Right lobe of liver (tissue), 6 donors: ENCODE results near the gene STK24. TPM values are rescaled to one million over a fixed set of nuclear protein-coding genes. Genes with fewer than 3 reads are reported as not detected.

ENCODE experiments used
- ATAC-seq, 4 donors: fragments of 200-7000 bp; cut with Tn5 transposase; one replicate each; pipeline ENCODE4 v1.9.1; 2020; ENCODE audit warnings: mild to moderate bottlenecking in 4 of 4, moderate library complexity in 4 of 4
- DNase-seq, 3 donors: peaks; one replicate each; pipeline ENCODE4 v3.0.0-alpha.2; 2020
- H3K27ac ChIP-seq, 3 donors: fragments of 200-600 bp; one replicate each; pipeline ENCODE4 v1.8.0; 2022
- H3K27me3 ChIP-seq, 2 donors: fragments of 200-600 bp; one replicate each; pipeline ENCODE4 v1.8.0; 2022
- H3K36me3 ChIP-seq, 4 donors: fragments of 200-600 bp; sonication (generic) in 1 of 4; one replicate each; pipeline versions ENCODE4 v1.5.1 to v1.8.0; 2017 to 2022; ENCODE audit warnings: control low read depth in 1 of 4
- H3K4me1 ChIP-seq, 4 donors: fragments of 200-600 bp; sonication (generic) in 1 of 4; one replicate each; pipeline versions ENCODE4 v1.5.1 to v1.8.0; 2017 to 2022; ENCODE audit warnings: control low read depth in 1 of 4
- H3K4me3 ChIP-seq, 3 donors: fragments of 200-600 bp; one replicate each; pipeline ENCODE4 v1.8.0; 2022
- H3K9me3 ChIP-seq, 4 donors: fragments of 200-600 bp; sonication (generic) in 1 of 4; one replicate each; pipeline versions ENCODE4 v1.5.1 to v1.8.0; 2017 to 2022; ENCODE audit warnings: control low read depth in 1 of 4
- POLR2A ChIP-seq: fragments of 450-650 bp; IDR thresholded peaks from one replicate; pipeline ENCODE4 v1.6.1; 2017; ENCODE audit warnings: antibody characterized with exemption, mild to moderate bottlenecking
- WGBS: methylation state at CpG from one replicate; pipeline ENCODE4 v1.1.6; 2018; ENCODE audit warnings: low coverage, low lambda C conversion rate; ENCODE audit not compliant: insufficient coverage; ENCODE audit errors: missing lambda C conversion rate; 5-methylcytosine and 5-hydroxymethylcytosine counted together
- intact Hi-C, 2 donors: fragments of 100-400 bp; cut with DNase I; formaldehyde crosslinking; loops; one replicate each; pipeline versions ENCODE4 v1.11.2 to v1.14.1; 2022
- total RNA-seq, 6 experiments: library from RNA; depleted of rRNA in 2 of 6; stranded (reverse); fragments of >200 nt in 2 of 6; fragmentation: NEBNext Ultra II Directional in 3 of 6; extraction: Animal tissue kit (Norgen Biotek cat#: 25700) in 3 of 6; gene quantifications; one replicate each; pipeline versions ENCODE4 v1.1.0 to v1.2.4, GENCODE V29; 2016 to 2023
- TF ChIP-seq, protein P1 (sequence below), 4 donors: fragments of 200-600 bp in 3 of 4; fragments of 450-650 bp in 1 of 4; IDR thresholded peaks; one replicate each; pipeline versions ENCODE4 v1.5.1 to v1.8.0; 2016 to 2022; ENCODE audit warnings: antibody characterized with exemption in 4 of 4, mild to moderate bottlenecking in 2 of 4
- donor health status: DM: no; HTN: yes; CAD: no.
- donor health status: DM: no; HTN: no; CAD: no.
- donor health status: DM: no; HTN: no; CAD: no.
- donor health status: DM: no; HTN: yes; CAD: no.
- donor health status: DM: no; HTN: yes; CAD: no.

The STK24 gene
- total RNA-seq, 6 experiments from 2014 or later, result 14.8 to 40.8 (median 28.6) TPM

DNA sequence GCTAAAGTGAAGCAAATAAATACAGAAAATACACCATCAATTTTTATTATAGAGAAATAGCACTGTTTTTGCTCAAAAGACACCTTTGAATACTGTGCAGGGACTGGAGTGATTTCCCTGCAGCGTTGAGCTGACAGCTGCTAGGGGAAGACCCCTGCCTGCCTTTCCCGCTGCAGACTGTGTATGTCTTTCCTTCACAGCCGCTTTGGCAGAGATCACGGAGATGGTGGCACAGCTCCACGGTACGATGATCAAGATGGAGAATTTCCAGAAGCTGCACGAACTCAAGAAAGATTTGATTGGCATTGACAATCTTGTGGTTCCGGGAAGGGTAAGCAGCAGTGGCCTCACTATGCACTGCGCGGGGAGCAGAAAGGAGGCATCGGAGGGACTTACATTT lies 141.5 kb downstream of the STK24 start:
- no peak overlapping the region for H3K4me3 ChIP-seq
- no peak overlapping the region for H3K27ac ChIP-seq
- H3K36me3 ChIP-seq, result peaks cover 0 to 22% (median 10%) of the 10 kb centered on the region in 4 donors
- TF ChIP-seq, protein P1, sequence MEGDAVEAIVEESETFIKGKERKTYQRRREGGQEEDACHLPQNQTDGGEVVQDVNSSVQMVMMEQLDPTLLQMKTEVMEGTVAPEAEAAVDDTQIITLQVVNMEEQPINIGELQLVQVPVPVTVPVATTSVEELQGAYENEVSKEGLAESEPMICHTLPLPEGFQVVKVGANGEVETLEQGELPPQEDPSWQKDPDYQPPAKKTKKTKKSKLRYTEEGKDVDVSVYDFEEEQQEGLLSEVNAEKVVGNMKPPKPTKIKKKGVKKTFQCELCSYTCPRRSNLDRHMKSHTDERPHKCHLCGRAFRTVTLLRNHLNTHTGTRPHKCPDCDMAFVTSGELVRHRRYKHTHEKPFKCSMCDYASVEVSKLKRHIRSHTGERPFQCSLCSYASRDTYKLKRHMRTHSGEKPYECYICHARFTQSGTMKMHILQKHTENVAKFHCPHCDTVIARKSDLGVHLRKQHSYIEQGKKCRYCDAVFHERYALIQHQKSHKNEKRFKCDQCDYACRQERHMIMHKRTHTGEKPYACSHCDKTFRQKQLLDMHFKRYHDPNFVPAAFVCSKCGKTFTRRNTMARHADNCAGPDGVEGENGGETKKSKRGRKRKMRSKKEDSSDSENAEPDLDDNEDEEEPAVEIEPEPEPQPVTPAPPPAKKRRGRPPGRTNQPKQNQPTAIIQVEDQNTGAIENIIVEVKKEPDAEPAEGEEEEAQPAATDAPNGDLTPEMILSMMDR (IDR thresholded peaks at IDR 0.05), result no peak
- TF ChIP-seq POLR2A, result no peak
- intact Hi-C loops, result no loop called here
- no peaks in the 10 kb centered on the region for H3K4me1 ChIP-seq
- 95% methylated on average over 10 of the region's 11 CpGs for WGBS
- no peaks in the 10 kb centered on the region for H3K9me3 ChIP-seq
- H3K27me3 ChIP-seq, result no peaks in the 10 kb centered on the region
- no peak for ATAC-seq
- no peak for DNase-seq

DNA sequence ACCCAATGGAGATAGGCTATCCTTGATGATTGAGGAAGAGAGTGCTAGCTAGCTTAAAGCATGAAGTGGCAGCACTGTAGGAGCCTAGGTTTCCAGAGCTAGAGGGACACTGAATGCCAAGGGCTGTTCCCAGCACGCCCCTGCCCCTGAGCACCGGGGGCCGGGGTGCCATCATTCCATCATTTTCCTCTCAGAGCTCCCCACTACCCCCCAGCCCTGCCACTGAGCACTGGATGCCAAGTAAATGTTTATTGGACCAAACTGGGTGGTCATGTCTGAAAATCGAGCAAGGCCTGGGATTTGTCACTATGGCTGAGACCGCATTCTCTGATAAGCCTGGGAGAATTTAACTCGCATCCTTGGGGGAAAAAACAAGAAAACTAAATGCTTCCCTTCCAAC lies 142.8 kb downstream of the STK24 start:
- no peak for TF ChIP-seq POLR2A
- no peak overlapping the region for H3K27ac ChIP-seq
- intact Hi-C loops, result no loop called here
- H3K9me3 ChIP-seq, result no peaks in the 10 kb centered on the region
- DNase-seq (no peak), ATAC-seq (no peak)
- H3K36me3 ChIP-seq, result peaks cover 0 to 19% (median 4%) of the 10 kb centered on the region in 4 donors
- 81% methylated on average over 3 of the region's 6 CpGs for WGBS
- H3K4me1 ChIP-seq, result no peaks in the 10 kb centered on the region
- H3K27me3 ChIP-seq, result no peaks in the 10 kb centered on the region
- no peak overlapping the region for H3K4me3 ChIP-seq

DNA sequence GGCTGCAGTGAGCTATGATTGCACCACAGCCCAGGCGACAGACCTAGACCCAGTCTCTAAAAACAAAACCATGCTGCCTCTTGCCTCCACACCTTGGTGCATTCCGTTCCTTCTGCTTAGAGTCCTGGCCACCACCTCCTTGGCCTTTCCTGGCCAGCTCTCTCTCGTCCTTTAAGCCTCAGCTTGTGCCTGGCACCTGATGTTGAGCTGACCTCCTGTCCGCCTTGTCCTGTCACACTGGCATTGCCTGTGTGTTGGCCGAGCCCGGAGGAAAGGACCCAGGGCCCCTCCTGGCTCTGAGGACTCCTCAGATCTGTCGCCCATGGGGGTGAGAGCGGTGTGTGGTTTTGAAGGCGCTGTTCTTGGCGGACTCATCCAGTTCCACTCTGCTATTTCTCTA lies 143.3 kb downstream of the STK24 start:
- no peaks in the 10 kb centered on the region for H3K9me3 ChIP-seq
- no peak overlapping the region for H3K4me3 ChIP-seq
- ATAC-seq (no peak), DNase-seq (no peak)
- TF ChIP-seq POLR2A, result no peak
- TF ChIP-seq, protein P1 (IDR thresholded peaks at IDR 0.05), result no peak
- H3K36me3 ChIP-seq, result peaks cover 0 to 19% (median 3%) of the 10 kb centered on the region in 4 donors
- H3K27ac ChIP-seq, result no peak overlapping the region
- intact Hi-C loops, result no loop called here
- H3K27me3 ChIP-seq, result no peaks in the 10 kb centered on the region
- H3K4me1 ChIP-seq, result no peaks in the 10 kb centered on the region
- 97% methylated on average over 6 of the region's 10 CpGs for WGBS

DNA sequence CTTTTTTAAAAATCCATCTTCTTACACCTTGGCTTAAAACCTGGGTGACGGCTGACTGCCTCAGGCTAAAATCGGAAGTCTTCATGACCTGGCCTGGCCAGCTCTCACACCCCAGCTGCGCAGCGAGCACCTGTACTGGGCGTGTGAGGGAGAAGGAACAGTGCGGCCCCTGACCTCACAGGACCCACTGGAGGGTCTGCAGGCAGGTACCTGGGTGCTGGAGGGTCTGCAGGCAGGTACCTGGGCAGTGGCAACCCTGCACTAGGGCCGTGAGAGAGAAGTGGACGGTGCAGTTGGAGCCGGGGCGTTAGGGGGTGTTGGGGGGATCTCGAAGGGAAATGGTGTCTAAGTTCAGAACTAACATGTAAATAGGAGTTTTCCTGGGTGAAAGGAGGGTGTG lies 144.3 kb downstream of the STK24 start:
- H3K4me1 ChIP-seq, result no peaks in the 10 kb centered on the region
- WGBS, result 84% methylated on average over 5 of the region's 11 CpGs
- H3K36me3 ChIP-seq, result peaks cover 0 to 19% (median 3%) of the 10 kb centered on the region in 4 donors
- H3K9me3 ChIP-seq, result no peaks in the 10 kb centered on the region
- no peak for DNase-seq
- no peak overlapping the region for H3K4me3 ChIP-seq
- ATAC-seq, result no peak
- H3K27me3 ChIP-seq, result no peaks in the 10 kb centered on the region
- TF ChIP-seq POLR2A, result no peak
- TF ChIP-seq, protein P1 (IDR thresholded peaks at IDR 0.05), result no peak
- no peak overlapping the region for H3K27ac ChIP-seq
- intact Hi-C loops, result no loop called here

DNA sequence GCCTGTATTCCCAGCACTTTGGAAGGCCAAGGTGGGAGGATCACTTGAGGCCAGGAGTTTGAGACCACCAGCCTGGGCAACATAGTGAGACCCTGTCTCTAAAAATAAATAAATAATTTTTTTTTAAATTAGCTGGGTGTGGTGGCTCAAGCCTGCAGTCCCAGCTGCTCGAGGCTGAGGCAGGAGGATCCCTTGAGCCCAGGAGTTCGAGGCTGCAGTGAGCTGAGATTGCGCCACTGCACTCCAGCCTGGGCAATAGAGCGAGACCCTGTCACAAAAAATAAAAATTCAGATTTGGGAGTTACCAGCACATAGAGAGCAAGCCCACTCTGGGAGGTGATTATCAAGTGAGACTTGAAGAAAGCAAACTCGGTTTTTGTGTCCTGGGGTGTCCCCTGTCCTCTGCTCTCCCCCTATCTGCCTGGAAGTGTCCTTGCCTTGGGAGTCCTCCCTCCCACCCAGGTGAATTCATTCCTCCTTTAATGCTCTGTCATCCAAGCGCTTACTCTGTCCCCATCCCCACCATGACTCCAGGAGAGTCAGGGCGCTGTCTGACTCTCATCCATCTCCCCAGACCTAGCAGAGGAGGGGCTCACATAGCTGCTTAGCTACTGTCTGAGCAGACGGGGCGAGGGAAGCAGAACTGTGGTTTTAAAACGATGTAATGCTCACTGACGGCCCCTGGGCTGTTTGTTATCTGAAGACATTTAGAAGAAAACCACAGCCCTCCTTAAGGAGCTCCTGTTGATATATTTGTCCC lies 146.8 kb downstream of the STK24 start:
- ATAC-seq (no peak), DNase-seq (no peak)
- Histone ChIP-seq H3K27me3 (no peaks in the 10 kb centered on the region), H3K36me3 (peaks cover 0 to 14% (median 4%) of the 10 kb centered on the region in 4 donors), H3K4me1 (no peaks in the 10 kb centered on the region), H3K9me3 (no peaks in the 10 kb centered on the region), H3K4me3 (no peak overlapping the region), H3K27ac (no peak overlapping the region)
- 68% methylated on average over 11 of the region's 11 CpGs for WGBS
- no peak for TF ChIP-seq POLR2A
- TF ChIP-seq, protein P1 (IDR thresholded peaks at IDR 0.05), result no peak
- intact Hi-C loops, result no loop called here
